ENCODE measurements around the gene NKIRAS2. TPM values are rescaled to one million over a fixed set of nuclear protein-coding genes. Genes with fewer than 3 reads are reported as not detected.

Gene NKIRAS2
- total and polyA plus RNA-seq, 2 donors (not counting 3 experiments of a cell fraction or from before 2014, with no cell fraction given): 57.3 to 87.6 TPM

- H3K9me3 ChIP-seq (replicated peaks; ENCODE audit: control insufficient read depth, insufficient read depth, low read length): no peaks in the 10 kb centered on the region
- POLR2A ChIA-PET: no interaction called here
Measured at GRCh38 chr17:42016411-42016831, 3.5 kb upstream of the NKIRAS2 start.

More at GRCh38 chr17:42016411-42016831, 3.5 kb upstream of the NKIRAS2 start:
- dilution Hi-C loops (cut with MboI; ENCODE audit: extremely low pct_ligation_motif_present, low sequenced_read_pairs): no loop called here
- FAIRE-seq (peak; percentile 69), DNase-seq (ENCODE audit: low read depth, low spot score) (peak; percentile 37)
- no peaks in the 10 kb centered on the region for H3K36me3 ChIP-seq (ENCODE audit: control insufficient read depth in 2 of 2, extremely low read depth in 1 of 2, insufficient read depth in 2 of 2, low read length in 2 of 2)
- H3K4me1 ChIP-seq (ENCODE audit: control insufficient read depth, extremely low read depth, insufficient read depth, low read length): peaks cover 16% of the 10 kb centered on the region
- H3K9me1 ChIP-seq (replicated peaks; ENCODE audit: control insufficient read depth, extremely low read depth, insufficient read depth, low read length): no peaks in the 10 kb centered on the region
- H4K20me1 ChIP-seq (replicated peaks; ENCODE audit: control insufficient read depth, extremely low read depth, insufficient read depth, low read length): no peaks in the 10 kb centered on the region
- H3K27ac ChIP-seq (ENCODE audit: insufficient read depth, low read depth, low read length): peak overlapping the region; percentile 88
- no peak for TF ChIP-seq FOS (IDR thresholded peaks at IDR 0.05; ENCODE audit: borderline replicate concordance, insufficient read depth, low read length)
- TF ChIP-seq POLR2AphosphoS5 (IDR thresholded peaks at IDR 0.05; ENCODE audit: insufficient read depth, low read depth, low read length): no peak
- TF ChIP-seq GATA2 (IDR thresholded peaks at IDR 0.05; ENCODE audit: insufficient read depth, insufficient read length, low read depth, low read length): no peak
- TF ChIP-seq POLR2A (IDR thresholded peaks at IDR 0.05; ENCODE audit: low read depth, low read length): no peak
- no peak for TF ChIP-seq MAX (IDR thresholded peaks at IDR 0.05; ENCODE audit: insufficient read depth, insufficient read length)
- TF ChIP-seq CTCF (IDR thresholded peaks at IDR 0.05; ENCODE audit: extremely low read depth in 1 of 2, insufficient read depth in 1 of 2, low read depth in 1 of 2, low read length in 2 of 2): no peak
- no peak for TF ChIP-seq MYC (IDR thresholded peaks at IDR 0.05; ENCODE audit: low read depth, low read length)
- TF ChIP-seq JUN (IDR thresholded peaks at IDR 0.05; ENCODE audit: borderline replicate concordance, insufficient read depth, insufficient read length, low read depth): no peak
- TF ChIP-seq EZH2 (IDR thresholded peaks at IDR 0.05; ENCODE audit: borderline replicate concordance, low read depth, low read length, severe bottlenecking): no peak
- peak overlapping the region; percentile 69 to 96 (median 96) for H3K4me3 ChIP-seq (replicated peaks in 1 of 3; ENCODE audit: insufficient read depth in 1 of 3, low read depth in 1 of 3, low read length in 3 of 3)
- CTCF ChIA-PET: interaction anchor here (1.8 to 3.4 kb wide), 3 partner anchors 9 to 84 kb away, joined by 5 to 13 read pairs (median 9); no protein-coding TSS in a partner anchor
- peak overlapping the region; percentile 39 for H2AFZ ChIP-seq (ENCODE audit: low read depth, low read length)
- intact Hi-C loops (cut with micrococcal nuclease): loop anchor here (2.0 to 5.0 kb wide), 2 partner anchors 49 to 84 kb away; partner anchors contain the start of gene CNP
- H3K9ac ChIP-seq (replicated peaks; ENCODE audit: extremely low read depth, insufficient read depth, low read length): peak overlapping the region; percentile 98
- H3K4me2 ChIP-seq (ENCODE audit: insufficient read depth, low read length): peak overlapping the region; percentile 69
- BruUV-seq (replicated peaks): no TSS peak
- no peaks in the 10 kb centered on the region for H3K27me3 ChIP-seq (ENCODE audit: control insufficient read depth in 2 of 2, insufficient read depth in 2 of 2, low read length in 2 of 2)
- H3K79me2 ChIP-seq (ENCODE audit: control insufficient read depth, insufficient read depth, low read length): peaks cover 70% of the 10 kb centered on the region
